ENCODE data around the gene CFAP300. TPM values are rescaled to one million over a fixed set of nuclear protein-coding genes. Genes with fewer than 3 reads are reported as not detected.

Gene CFAP300
- total and polyA plus RNA-seq, 2 of the 8 experiments (the other 6 are each of a cell fraction or from before 2014, with no cell fraction given) = 2.1 to 2.8 TPM

DNA sequence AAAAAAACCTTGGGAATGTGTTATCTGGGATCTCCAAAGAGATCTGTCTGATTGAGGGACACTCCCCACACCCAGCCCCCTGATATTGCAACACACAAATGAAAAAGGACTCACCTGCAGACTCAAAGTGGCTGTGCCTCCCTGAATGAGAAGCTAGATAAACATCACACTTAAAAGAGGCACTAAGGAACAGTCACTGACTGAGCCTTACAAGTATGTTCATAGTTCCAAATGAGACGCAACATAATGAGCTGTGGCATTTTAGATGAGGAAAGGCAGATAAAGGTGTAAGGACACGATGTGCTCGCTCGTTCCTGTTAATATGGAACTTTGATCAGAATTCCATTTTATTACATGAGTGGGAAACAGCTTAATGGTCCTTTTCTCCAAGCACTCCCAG lies 21.0 kb upstream of the CFAP300 start (continued):
- no peak for TF ChIP-seq USF2 (IDR thresholded peaks at IDR 0.05; ENCODE audit: low read length)
- no peak for TF ChIP-seq YY1 (IDR thresholded peaks at IDR 0.05; ENCODE audit: low read depth, low read length)
- no peak for TF ChIP-seq MAX (IDR thresholded peaks at IDR 0.05)
- no peak for TF ChIP-seq BRCA1 (IDR thresholded peaks at IDR 0.05; ENCODE audit: low read depth, low read length)

Data from H1 (cell line).